Tibial nerve (tissue), 3 donors: ENCODE data around the gene APCDD1.

Source experiments
- CTCF ChIP-seq, 5 experiments: fragments of 200-600 bp in 3 of 5; fragments of 450-650 bp in 2 of 5; sonication (generic) in 3 of 5; IDR thresholded peaks; one replicate each; pipeline ENCODE4 v1.5.1; 2016 to 2019; ENCODE audit warnings: antibody characterized with exemption in 5 of 5, mild to moderate bottlenecking in 3 of 5, moderate library complexity in 2 of 5
- POLR2A ChIP-seq, 2 donors: fragments of 450-650 bp; IDR thresholded peaks; one replicate each; pipeline ENCODE4 v1.6.1; 2017; ENCODE audit warnings: antibody characterized with exemption in 2 of 2, mild to moderate bottlenecking in 2 of 2, moderate library complexity in 2 of 2

- TF ChIP-seq CTCF (IDR thresholded peaks at IDR 0.05) (no peak), POLR2A (IDR thresholded peaks at IDR 0.05) (no peak)
Measured at GRCh38 chr18:10420561-10421352, 33.7 kb upstream of the APCDD1 start.
